ENCODE data around the gene KLC3. TPM values are rescaled to one million over a fixed set of nuclear protein-coding genes. Genes with fewer than 3 reads are reported as not detected.

The KLC3 gene
- total RNA-seq, 2 donors from 2014 or later = not detected

DNA sequence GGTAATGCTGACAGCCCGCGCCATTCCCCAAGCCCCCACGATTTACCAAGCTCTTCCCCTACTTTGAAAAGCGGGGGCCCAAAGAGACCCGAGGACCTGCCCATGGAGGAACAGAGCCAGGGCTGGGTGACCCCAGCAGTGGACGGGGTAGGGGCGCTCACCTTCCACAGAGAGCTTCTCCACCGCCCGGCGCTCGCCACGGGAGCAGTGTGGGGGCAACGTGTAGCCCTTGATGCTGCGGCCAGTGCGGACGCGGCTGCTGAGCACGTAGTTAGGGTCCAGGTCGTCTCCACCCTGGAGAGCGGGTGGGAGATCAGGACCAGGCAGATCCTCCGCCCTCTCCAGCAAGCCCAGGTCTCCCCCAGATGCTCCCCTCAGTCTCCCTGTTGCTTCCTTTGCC lies 25.2 kb upstream of the KLC3 start:
- no peaks in the 10 kb centered on the region for H3K9me3 ChIP-seq
- H3K36me3 ChIP-seq = no peaks in the 10 kb centered on the region
- no peak overlapping the region for H3K4me3 ChIP-seq
- TF ChIP-seq CTCF (IDR thresholded peaks at IDR 0.05) = no peak
- DNase-seq (ENCODE audit: low spot score) = no peak
- ATAC-seq (ENCODE audit: insufficient number of reproducible peaks, low FRiP score, low read depth) = no peak
- no peak overlapping the region for H3K27ac ChIP-seq
- H3K27me3 ChIP-seq (replicated peaks; ENCODE audit: insufficient read depth) = no peaks in the 10 kb centered on the region
- H3K4me1 ChIP-seq (ENCODE audit: control insufficient read depth in 1 of 2, low read depth in 2 of 2) = no peaks in the 10 kb centered on the region

DNA sequence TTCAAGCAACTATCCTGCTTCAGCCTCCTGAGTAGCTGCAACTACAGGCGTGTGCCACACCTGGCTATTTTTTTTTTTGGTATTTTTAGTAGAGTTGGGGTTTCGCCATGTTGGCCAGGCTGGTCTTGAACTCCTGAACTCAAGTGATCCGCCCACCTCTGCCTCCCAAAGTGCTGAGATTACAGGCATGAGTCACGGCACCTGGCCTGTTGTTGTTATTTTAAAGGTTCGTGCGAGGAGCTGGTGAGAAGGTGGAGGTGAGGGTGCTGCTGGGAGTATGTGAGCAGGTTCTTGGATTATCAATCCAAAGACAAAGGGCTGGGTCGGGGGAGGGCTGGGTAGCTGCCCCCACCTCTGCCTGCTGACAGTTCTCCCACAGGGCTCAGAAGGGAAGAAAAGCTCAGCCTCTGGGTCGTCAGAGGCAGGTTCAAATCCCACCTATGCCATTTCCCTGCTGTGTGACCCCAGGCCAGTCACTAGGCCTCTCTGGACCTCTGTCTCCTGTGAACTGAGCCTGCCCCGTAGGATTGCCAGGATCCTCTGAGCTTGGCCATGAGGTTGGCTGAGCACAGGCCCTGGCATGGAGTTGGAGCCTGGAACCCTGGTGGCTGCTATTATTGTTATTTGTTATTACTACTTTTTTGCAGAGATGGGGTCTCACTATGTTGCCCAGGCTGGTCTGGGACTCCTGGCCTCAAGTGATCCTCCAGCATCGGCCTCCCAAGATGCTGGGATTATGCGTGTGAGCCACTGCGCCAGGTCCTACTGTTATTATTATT lies 19.4 kb upstream of the KLC3 start:
- H3K4me1 ChIP-seq (ENCODE audit: control insufficient read depth in 1 of 2, low read depth in 2 of 2) = peaks cover 0 to 7% of the 10 kb centered on the region in 2 donors
- no peak overlapping the region for H3K27ac ChIP-seq
- H3K9me3 ChIP-seq = no peaks in the 10 kb centered on the region
- no peaks in the 10 kb centered on the region for H3K36me3 ChIP-seq
- DNase-seq (ENCODE audit: low spot score) = no peak
- H3K27me3 ChIP-seq (replicated peaks; ENCODE audit: insufficient read depth) = peaks cover 4% of the 10 kb centered on the region
- H3K4me3 ChIP-seq = no peak overlapping the region
- ATAC-seq (ENCODE audit: insufficient number of reproducible peaks, low FRiP score, low read depth) = no peak
- TF ChIP-seq CTCF (IDR thresholded peaks at IDR 0.05) = no peak

DNA sequence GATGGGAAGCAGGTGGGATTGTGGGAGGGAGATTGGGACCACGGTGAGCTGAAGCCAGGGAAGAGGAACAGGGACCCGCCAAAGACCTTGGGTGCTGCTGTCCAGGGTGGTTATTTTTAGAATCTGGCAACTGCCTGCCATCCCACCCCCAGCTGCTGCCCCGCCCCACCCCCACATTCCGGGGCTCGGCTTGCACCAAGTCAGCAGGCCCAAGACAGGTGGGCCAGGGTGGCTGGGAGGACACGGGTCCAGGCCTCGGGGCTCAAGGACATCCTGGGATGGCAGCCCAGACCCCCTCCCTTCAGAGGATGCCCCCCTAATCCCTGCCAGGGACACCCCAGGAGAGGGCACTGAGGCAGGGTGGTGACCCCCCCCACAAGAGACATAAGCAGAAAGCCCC lies 18.7 kb upstream of the KLC3 start:
- H3K4me3 ChIP-seq = no peak overlapping the region
- no peaks in the 10 kb centered on the region for H3K36me3 ChIP-seq
- DNase-seq (ENCODE audit: low spot score) (no peak), ATAC-seq (ENCODE audit: insufficient number of reproducible peaks, low FRiP score, low read depth) (no peak)
- H3K27ac ChIP-seq = no peak overlapping the region
- no peak for TF ChIP-seq CTCF (IDR thresholded peaks at IDR 0.05)
- H3K9me3 ChIP-seq = no peaks in the 10 kb centered on the region
- H3K27me3 ChIP-seq (replicated peaks; ENCODE audit: insufficient read depth) = peaks cover 4% of the 10 kb centered on the region
- peaks cover 0 to 7% of the 10 kb centered on the region in 2 donors for H3K4me1 ChIP-seq (ENCODE audit: control insufficient read depth in 1 of 2, low read depth in 2 of 2)

GRCh38 chr19:45322311-45322710 lies 18.2 kb upstream of the KLC3 start:
- no peak for TF ChIP-seq CTCF (IDR thresholded peaks at IDR 0.05)
- Histone ChIP-seq H3K4me3 (no peak overlapping the region), H3K27me3 (replicated peaks; ENCODE audit: insufficient read depth) (peaks cover 4% of the 10 kb centered on the region), H3K4me1 (ENCODE audit: control insufficient read depth in 1 of 2, low read depth in 2 of 2) (peaks cover 0 to 7% of the 10 kb centered on the region in 2 donors), H3K36me3 (no peaks in the 10 kb centered on the region), H3K9me3 (no peaks in the 10 kb centered on the region), H3K27ac (no peak overlapping the region)
- ATAC-seq (ENCODE audit: insufficient number of reproducible peaks, low FRiP score, low read depth) (no peak), DNase-seq (ENCODE audit: low spot score) (no peak)

GRCh38 chr19:45322744-45323281 lies 17.7 kb upstream of the KLC3 start, which contains the start of gene CKM:
TSS of gene CKM (minus strand) at chr19:45322875. CDS start at chr19:45319713, 3,162 bp downstream.
- H3K4me3 ChIP-seq = peak within 1 kb of the TSS; percentile 21
- H3K4me1 ChIP-seq (ENCODE audit: control insufficient read depth in 1 of 2, low read depth in 2 of 2) = peaks cover 0 to 7% of the 10 kb centered on the region in 2 donors
- no peak within 1 kb of the TSS for H3K27ac ChIP-seq
- DNase-seq (ENCODE audit: low spot score) (no peak), ATAC-seq (ENCODE audit: insufficient number of reproducible peaks, low FRiP score, low read depth) (no peak)
- H3K9me3 ChIP-seq = no peaks in the 10 kb centered on the region
- TF ChIP-seq CTCF (IDR thresholded peaks at IDR 0.05) = no peak
- H3K36me3 ChIP-seq = no peaks in the 10 kb centered on the region
- peaks cover 4% of the 10 kb centered on the region for H3K27me3 ChIP-seq (replicated peaks; ENCODE audit: insufficient read depth)
